ENCODE results near the gene ADAMTS18. TPM values are rescaled to one million over a fixed set of nuclear protein-coding genes. Genes with fewer than 3 reads are reported as not detected.

The ADAMTS18 gene
- total RNA-seq: not detected

GRCh38 chr16:77434530-77435271 lies at the start of gene ADAMTS18:
Gene ADAMTS18, minus strand, starts transcription at chr16:77435034. Its CDS starts 339 bp downstream, at chr16:77434695.
- no peak within 1 kb of the TSS for H3K4me3 ChIP-seq
- no peaks in the 10 kb centered on the region for H3K9me3 ChIP-seq
- peaks cover 0 to 6% of the 10 kb centered on the region in 2 donors for H3K4me1 ChIP-seq
- peaks cover 3 to 6% of the 10 kb centered on the region in 2 donors for H3K27me3 ChIP-seq
- no peak for DNase-seq (ENCODE audit: low spot score)
- no peak for TF ChIP-seq CTCF (IDR thresholded peaks at IDR 0.05)
- no peak within 1 kb of the TSS for H3K27ac ChIP-seq
- no peaks in the 10 kb centered on the region for H3K36me3 ChIP-seq

GRCh38 chr16:77480681-77481315 lies 46.0 kb upstream of the ADAMTS18 start:
- Histone ChIP-seq H3K4me1 (no peaks in the 10 kb centered on the region), H3K27me3 (no peaks in the 10 kb centered on the region), H3K27ac (no peak overlapping the region), H3K9me3 (no peaks in the 10 kb centered on the region), H3K4me3 (no peak overlapping the region), H3K36me3 (no peaks in the 10 kb centered on the region)
- DNase-seq (ENCODE audit: low spot score): no peak
- TF ChIP-seq CTCF (IDR thresholded peaks at IDR 0.05): no peak

GRCh38 chr16:77472262-77472661 lies 37.4 kb upstream of the ADAMTS18 start:
- H3K4me1 ChIP-seq: no peaks in the 10 kb centered on the region
- no peak overlapping the region for H3K27ac ChIP-seq
- H3K36me3 ChIP-seq: no peaks in the 10 kb centered on the region
- TF ChIP-seq CTCF (IDR thresholded peaks at IDR 0.05): no peak
- H3K9me3 ChIP-seq: no peaks in the 10 kb centered on the region
- H3K27me3 ChIP-seq: no peaks in the 10 kb centered on the region
- DNase-seq (ENCODE audit: low spot score): no peak
- H3K4me3 ChIP-seq: no peak overlapping the region

GRCh38 chr16:77470851-77471250 lies 36.0 kb upstream of the ADAMTS18 start:
- DNase-seq (ENCODE audit: low spot score): no peak
- Histone ChIP-seq H3K4me3 (no peak overlapping the region), H3K36me3 (no peaks in the 10 kb centered on the region), H3K9me3 (no peaks in the 10 kb centered on the region), H3K4me1 (no peaks in the 10 kb centered on the region), H3K27ac (no peak overlapping the region), H3K27me3 (no peaks in the 10 kb centered on the region)
- no peak for TF ChIP-seq CTCF (IDR thresholded peaks at IDR 0.05)

GRCh38 chr16:77469634-77470033 lies 34.8 kb upstream of the ADAMTS18 start:
- no peak for DNase-seq (ENCODE audit: low spot score)
- no peak for TF ChIP-seq CTCF (IDR thresholded peaks at IDR 0.05)
- Histone ChIP-seq H3K4me1 (no peaks in the 10 kb centered on the region), H3K27ac (no peak overlapping the region), H3K4me3 (no peak overlapping the region), H3K9me3 (no peaks in the 10 kb centered on the region), H3K27me3 (no peaks in the 10 kb centered on the region), H3K36me3 (no peaks in the 10 kb centered on the region)

Measured in right atrium auricular region (tissue), 2 donors.